Measurements from ENCODE around the gene CLTCL1.
"Not testable (repeated sequence)": the region's sequence is repeated elsewhere in the genome, so short reads cannot be mapped to it uniquely, and the experiment has no call there.

CLTCL1 gene

DNA sequence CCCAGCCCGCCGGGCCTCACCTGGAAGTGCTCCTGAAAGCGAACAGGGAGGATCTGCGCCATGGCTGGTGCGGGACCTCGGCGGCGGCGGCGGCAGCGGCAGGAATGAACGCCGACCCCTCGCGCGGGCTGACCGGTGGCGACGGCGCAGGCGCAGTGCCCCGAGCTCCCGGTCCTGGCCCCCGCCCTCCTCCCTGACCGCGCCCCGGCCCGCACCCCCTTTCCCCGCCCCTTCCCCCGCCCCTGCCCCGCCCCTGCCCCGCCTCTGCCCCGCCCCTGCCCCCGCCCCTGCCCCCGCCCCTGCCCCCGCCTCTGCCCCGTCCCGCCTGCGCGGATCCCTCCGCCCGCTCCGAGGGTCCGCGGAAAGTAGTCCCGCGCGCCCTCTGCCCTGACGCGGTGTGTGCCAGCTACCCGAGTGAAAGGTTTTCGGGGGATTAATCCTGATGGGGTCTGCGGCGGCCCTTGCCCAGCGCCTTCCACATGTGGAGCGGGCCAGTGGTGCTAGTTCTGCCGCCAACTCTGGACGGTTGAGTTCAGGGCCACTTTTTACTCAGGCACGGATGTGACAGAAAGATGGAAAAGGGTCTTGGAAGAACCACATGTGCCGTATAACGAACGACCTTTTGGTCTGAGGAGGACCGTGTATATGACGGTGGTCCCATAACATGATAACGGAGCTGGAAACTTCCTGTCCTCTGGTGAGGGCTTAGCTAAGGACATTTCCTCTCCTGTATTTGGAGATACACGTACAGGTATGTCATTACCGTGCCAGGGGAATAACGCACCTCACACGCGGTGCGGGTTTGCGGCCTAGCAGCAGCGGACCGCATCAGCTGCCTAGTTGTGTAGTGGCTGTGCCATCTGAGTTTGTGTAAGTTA, at the start of gene CLTCL1:
Gene CLTCL1, minus strand, starts transcription at position 140 of the 878 bp plus-strand sequence. Its CDS starts 78 bp downstream, at position 62.
- in situ Hi-C loops (cut with HindIII; ENCODE audit: low sequenced_read_pairs) = loop anchor here (10.0 kb wide), 1 partner anchor 103 kb away; no protein-coding TSS in a partner anchor

DNA sequence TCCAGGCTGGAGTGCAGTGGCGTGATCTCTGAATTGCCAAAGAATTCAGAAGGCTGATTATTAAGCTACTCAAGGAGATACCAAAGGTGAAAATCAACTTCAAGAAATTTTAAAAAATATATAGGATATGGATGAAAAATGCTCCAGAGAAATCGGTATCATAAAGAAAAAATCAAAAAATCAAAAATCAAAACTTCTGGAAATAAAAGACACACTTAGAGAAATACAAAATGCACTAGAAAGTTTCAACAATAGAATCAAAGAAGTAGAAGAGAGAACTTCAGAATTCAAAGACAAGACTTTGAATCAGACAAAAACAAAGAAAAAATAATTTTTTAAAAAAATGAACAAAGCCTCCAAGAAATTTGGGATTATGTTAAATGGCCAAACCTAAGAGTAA, 45.6 kb upstream of the CLTCL1 start:
- in situ Hi-C loops (cut with HindIII; ENCODE audit: low sequenced_read_pairs) = no loop called here

DNA sequence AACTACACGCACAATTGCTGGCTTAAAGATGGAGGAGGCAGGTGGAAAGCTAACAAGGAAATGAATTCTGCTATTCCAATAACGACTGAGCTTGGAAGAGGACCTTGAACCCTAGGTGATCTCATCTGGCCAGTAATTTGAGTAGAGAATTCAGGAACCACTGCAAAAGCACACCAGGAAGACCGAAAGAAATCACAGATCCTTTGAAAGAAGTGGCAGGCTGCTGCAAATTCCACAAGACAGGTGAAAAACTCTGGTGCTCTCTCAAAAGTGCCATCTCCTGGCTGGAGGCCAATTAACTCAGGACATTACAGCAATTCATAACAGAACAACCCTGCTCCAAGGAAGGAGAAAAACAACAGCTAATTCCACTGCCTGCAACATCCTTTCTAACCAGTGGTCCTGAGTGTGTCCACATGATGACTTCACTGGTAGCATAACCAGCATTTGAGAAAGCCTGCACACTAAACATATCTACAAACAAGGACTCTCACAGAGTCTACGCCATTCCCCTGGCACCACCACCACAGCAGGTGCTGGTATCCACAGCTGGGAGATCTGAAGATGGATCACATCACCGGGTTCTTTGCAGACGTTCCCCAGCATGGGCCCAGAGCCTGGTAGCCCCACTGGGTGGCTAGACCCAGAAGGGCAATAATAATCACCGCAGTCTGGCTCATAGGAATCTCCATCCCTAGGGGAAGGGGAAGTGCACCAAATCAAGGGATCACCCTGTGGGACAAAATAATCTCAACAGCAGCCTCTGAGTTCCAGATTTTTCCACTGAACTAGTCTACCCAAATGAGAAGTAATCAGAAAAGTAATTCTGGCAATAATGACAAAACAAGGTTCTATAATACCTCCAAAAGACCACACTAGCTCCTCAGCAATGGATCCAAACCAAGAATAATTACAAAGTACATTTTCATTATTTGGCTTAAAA, 44.9 kb upstream of the CLTCL1 start:
- in situ Hi-C loops (cut with HindIII; ENCODE audit: low sequenced_read_pairs) = no loop called here

DNA sequence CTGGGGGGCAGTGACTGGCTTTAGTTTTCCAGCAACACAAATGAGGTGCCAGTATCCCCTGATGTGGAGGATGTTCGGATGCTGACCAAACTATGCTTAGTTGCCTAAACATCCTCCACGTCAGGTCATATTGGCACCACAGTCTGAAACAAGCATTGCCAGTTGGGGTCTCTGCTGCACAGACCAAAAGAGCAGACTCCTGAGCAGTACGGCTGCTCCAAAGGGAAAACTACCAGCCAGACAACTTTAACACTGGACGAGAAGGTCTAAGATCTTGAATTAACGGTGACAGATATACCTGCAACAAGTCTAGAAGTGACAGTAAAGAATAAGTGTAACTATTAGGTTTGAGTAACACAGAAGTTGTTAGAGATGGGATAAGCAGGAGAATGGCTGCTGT, 40.5 kb upstream of the CLTCL1 start:
- in situ Hi-C loops (cut with HindIII; ENCODE audit: low sequenced_read_pairs) = no loop called here

DNA sequence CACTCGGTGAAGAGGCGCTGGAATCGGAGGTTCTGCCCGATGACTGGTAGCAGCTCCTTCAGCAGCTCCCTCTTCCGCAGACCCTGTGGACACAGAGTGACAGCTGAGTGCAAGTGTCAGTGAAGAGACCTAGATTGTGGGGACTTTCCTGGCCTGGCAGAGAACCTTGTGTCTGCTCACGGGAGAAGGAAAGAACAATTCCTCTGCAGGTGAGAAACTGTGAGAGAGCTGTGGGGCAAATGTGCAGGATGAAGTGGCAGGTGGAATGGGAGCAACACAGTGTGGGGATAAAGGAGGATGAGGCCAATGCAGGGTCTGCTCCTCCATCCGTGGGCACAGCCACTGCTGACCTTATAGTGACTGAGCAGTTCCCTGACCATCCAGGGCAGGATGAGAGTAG, 40.0 kb upstream of the CLTCL1 start:
- in situ Hi-C loops (cut with HindIII; ENCODE audit: low sequenced_read_pairs) = no loop called here

DNA sequence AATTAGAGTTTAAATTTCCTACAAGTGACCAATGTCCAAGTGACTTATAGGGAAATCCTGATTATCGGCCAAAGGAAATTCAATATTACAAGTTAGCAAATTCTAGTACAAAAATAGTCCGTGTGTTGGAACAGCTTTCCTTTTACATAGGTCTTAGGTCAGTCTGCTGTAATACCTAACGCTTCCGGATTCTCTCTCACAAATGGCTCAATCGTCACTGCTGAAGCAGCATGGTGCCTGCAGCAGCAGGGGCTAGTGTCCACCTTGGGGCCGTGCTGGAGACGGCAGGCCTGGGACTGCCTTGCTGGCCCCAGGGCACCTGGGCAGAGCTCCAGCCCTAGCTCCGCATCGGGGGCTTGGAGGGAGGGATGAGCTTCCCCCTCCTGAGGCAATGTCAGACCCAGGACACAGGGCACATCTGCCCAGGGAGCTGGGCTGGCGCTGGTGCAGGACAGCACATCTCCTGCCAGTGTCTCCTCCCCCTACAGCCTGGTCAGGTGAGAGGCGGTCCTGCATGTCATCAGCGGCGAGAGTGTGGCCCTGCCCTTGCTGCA, 39.4 kb upstream of the CLTCL1 start:
- in situ Hi-C loops (cut with HindIII; ENCODE audit: low sequenced_read_pairs) = no loop called here

DNA sequence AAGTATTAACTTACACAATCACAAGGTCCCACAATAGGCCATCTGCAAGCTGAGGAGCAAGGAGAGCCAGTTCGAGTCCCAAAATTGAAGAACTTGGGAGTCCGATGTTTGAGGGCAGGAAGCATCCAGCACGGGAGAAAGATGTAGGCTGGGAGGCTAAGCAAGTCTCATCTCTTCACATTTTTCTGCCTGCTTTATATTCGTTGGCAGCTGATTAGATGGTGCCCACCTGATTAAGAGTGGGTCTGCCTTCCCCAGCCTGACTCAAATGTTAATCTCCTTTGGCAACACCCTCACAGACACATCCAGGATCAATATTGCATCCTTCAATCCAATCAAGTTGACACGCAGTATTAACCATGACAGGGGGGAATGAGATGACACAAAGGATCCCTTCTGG, 38.7 kb upstream of the CLTCL1 start:
- in situ Hi-C loops (cut with HindIII; ENCODE audit: low sequenced_read_pairs) = not testable (repeated sequence)

DNA sequence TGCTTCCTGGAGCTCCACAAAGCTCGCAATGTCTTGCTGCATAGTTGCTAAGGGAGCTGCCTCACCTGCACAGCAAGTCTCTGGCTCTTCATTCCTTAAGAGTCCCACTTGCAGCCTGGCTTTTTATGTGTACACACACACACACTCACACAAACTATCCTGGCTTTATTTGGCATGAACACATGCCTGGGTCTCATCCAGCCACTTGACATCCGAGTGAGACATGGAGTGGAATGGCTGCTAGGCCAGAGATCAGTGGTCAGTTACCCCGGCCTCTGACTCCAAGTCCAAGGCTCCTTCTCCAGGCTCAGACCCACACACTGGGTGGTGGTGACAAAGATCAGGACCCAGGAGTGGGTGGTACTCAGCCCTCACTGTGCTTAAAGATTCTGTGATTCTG, 37.9 kb upstream of the CLTCL1 start:
- in situ Hi-C loops (cut with HindIII; ENCODE audit: low sequenced_read_pairs) = no loop called here

DNA sequence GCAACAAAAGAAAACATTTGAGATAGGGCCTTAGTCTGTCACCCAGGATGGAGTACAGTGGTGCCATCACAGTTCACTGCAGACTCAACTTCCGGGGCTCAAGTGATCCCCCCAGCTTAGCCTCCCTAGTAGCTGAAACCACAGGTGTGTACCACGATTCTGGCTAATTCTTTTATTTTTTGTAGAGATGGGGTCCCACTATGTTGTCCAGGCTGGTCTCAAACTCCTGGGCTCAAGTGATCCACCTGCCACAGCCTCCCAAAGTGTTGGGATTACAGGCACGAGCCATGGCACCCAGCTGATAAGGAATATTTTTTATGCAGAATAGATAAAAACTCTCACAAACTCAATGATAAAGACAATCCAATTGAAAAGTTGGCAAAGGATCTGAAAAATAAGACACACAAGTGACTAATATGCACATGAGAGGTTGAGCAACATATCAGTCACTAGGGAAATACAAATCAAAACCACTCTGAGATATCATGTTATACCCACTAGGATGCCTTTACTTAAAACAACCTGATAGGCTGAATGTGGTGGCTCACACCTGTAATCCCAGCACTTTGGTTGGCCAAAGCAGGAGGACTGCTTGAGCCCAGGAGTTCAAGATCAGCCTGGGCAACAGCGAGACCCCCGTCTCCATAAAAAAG, 33.9 kb upstream of the CLTCL1 start:
- in situ Hi-C loops (cut with HindIII; ENCODE audit: low sequenced_read_pairs) = no loop called here

DNA sequence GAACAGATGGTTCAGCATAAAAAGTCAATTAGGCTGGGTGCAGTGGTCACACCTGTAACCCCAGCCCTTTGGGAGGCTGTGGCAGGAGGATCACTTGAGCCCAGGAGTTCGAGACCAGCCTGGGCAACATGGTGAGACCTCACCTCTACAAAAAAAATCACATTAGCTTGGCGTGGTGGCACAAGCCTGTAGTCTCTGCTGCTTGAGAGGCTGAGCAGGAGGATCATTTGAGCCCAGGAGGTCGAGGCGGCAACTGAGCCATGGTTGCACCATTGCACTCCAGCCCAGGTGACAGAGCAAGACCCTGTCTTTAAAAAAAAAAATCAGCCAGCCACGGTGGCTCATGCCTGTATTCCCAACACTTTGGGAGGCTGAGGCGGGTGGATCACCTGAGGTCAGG, 31.9 kb upstream of the CLTCL1 start:
- in situ Hi-C loops (cut with HindIII; ENCODE audit: low sequenced_read_pairs) = not testable (repeated sequence)

DNA sequence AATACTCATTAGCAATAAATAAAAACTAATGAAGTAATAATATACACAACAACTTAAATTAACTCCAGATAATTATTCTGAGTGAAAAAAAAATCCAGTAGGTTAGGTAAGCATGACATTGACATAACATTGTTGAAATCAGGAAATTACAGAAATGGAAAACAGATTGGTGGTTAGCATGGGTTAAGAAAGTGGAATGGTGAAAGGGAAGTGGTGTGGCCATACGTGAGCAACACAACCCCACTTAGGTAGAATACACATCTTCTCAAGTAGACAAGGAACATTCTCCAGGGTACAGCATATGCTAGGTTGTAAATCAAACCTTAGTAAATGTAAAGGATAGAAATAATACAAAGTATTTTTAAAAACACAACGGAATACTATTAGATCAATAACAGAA, 30.2 kb upstream of the CLTCL1 start:
- in situ Hi-C loops (cut with HindIII; ENCODE audit: low sequenced_read_pairs) = no loop called here

DNA sequence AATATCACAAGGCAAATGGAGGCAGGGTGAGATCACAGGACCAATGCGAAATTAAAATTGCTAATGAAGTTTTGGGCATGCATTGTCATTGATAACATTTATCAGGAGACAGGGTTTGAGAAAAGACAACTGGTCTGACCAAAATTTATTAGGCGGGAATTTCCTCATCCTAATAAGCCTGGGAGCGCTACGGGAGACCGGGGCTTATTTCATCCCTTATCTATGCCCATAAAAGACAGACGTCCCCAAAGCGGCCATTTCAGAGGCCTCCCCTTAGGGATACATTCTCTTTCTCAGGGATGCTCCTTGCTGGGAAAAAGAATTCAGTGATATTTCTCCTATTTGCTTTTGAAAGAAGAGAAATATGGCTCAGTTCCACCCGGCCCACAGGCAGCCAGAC, 28.6 kb upstream of the CLTCL1 start:
- in situ Hi-C loops (cut with HindIII; ENCODE audit: low sequenced_read_pairs) = not testable (repeated sequence)

DNA sequence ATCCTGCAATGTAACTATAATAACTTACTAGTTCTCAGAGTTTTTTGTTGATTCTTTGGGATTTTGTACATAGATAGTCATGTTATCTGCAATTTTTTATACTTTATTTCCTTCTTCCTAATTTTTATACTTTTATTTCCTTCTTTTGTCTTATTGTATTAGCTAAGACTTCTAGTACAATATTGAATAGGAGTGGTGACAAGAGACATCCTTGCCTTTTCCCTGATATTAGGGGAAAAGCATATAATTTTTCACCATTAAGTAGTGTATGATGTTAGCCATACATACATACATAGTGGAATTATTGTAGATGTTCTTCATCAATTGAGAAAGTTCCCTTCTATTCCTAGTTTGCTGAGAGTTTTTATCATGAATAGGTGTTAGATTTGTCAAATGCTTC, 27.8 kb upstream of the CLTCL1 start:
- in situ Hi-C loops (cut with HindIII; ENCODE audit: low sequenced_read_pairs) = no loop called here

DNA sequence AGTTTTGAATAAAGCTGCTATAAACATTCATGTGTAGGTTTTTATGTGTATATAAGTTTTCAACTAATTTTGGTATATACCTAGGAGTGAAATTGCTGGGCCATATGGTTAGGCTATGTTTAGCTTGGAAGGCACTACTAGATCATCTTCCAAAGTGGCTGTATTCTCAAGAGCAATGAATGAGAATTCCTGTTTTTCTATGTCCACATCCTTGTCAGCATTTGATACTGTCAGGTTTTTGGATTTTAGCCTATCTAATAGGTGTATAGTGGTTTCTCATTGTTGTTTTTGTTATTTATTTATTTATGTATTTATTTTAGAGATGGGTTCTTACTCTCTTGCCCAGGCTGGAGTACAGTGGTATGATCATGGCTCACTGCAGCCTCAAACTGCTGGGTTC, 26.3 kb upstream of the CLTCL1 start:
- in situ Hi-C loops (cut with HindIII; ENCODE audit: low sequenced_read_pairs) = no loop called here

DNA sequence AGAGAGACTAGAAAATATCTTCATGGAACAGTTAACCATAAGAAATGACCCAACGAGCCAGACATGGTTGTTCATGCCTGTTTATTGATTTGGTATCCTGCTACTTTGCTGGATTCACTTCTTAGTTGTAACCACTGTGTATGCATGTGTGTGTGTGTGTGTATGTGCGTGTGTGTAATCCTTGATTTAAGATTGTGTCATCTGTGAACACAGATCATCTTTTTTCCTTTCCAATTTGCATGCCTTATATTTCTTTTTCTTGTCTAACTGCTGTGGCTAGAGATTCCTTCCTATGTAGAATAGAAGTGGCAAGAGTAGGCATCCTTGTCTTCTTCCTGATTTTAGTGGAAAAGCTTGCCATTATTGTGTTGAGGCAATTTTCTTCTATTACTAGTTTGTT, 16.4 kb upstream of the CLTCL1 start:
- in situ Hi-C loops (cut with HindIII; ENCODE audit: low sequenced_read_pairs) = no loop called here

DNA sequence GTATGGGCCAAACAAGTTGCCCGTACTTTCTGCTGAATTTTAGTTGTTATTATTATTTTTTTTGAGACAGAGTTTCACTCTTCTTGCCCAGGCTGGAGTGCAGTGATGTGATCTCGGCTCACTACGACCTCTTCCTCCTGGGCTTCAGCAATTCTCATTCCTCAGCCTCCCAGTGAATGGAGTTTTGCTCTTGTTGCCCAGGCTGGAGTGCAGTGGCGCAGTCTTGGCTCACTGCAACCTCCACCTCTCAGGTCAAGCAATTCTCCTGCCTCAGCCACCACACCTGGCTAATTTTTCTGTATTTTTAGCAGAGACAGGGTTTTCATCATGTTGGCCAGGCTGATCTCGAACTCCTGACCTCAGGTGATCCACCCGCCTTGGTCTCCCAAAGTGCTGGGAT, 15.0 kb upstream of the CLTCL1 start:
- in situ Hi-C loops (cut with HindIII; ENCODE audit: low sequenced_read_pairs) = not testable (repeated sequence)

DNA sequence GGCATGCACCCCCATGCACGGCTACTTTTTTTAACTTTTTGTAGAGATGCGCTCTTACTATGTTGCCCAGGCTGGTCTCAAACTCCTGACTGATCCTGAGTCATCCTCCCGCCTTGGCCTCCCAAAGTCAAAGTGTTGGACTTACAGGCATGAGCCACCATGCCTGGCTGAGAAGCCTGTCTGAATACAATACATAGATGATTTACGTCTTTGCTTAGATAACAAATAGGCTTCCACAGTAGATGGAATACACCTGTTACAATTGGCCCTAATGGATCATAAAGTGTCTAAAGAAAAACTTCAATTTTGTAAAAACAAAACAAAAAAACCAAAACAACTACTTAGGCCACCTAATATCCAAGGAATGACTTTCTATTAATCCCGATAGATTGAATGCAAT, 13.0 kb upstream of the CLTCL1 start:
- in situ Hi-C loops (cut with HindIII; ENCODE audit: low sequenced_read_pairs) = no loop called here

DNA sequence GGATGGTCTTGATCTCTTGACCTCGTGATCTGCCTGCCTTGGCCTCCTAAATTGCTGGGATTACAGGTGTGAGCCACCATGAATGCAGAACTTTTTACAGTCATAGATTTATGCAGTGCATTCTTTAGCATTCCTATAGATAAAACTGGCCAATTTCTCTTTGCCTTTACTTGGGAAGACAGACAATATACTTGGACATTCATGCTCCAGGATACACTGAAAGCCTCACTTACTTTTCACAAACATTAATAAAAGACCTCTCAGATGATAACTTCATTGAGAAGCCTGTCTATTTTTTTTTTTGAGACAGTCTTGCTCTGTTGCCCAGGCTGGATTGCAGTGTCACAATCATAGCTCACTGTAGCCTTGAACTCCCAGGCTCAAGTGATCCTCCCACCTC, 12.3 kb upstream of the CLTCL1 start:
- in situ Hi-C loops (cut with HindIII; ENCODE audit: low sequenced_read_pairs) = no loop called here

DNA sequence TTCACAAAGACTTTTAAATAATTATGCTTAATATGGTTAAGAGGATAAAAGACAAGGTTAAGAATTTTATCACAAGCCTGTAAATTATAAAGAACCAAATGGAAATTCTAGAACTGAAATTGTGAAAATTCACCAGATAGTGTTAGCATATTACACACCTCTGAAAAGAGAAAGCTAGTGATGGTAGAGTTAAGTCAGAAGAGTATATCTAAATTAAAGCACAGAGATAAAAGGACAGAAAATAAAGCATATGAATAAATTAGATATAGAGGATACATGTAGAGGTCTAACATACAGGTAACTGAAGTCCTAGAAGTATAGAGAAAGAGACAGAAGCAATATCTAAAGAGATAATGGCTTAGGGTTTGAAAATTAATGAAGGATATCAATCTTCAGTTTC, 4.2 kb upstream of the CLTCL1 start:
- in situ Hi-C loops (cut with HindIII; ENCODE audit: low sequenced_read_pairs) = loop anchor here (10.0 kb wide), 1 partner anchor 99 kb away; no protein-coding TSS in a partner anchor

DNA sequence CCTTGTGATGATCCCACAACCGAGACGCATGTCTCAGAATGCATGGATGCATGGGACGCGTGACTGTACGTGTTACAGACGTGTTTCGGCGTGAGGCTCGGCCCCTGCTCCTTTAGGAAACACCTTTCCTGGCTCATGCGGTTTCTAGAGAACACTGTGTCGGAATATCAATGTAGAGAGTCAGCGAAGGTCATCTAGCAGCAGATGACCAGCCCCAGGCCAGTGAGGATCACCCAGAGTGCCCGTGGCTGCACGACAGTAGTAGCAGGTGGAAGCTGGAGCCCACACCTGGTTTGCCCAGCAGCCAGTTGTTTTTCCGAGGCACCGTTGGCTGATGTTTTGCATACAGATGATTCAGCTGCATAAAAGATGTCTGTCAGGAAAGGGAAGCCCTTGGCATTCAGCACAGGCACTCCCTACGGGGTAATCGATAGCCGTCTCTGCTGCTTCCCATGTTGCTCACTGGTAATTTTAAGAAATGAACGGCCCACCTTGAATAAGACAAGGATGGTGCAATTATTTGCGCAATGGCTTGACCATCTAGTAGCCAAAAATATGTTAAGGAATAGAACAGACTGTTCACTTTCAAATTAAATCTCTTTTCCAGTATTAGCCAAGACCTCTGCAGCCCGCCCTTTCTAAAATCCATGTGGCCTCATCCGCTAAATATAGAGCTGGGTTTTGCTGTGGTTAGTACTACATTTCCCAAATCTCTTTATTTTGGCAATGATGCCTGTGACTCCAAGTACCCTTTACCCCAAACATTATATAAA, 1.1 kb upstream of the CLTCL1 start:
- in situ Hi-C loops (cut with HindIII; ENCODE audit: low sequenced_read_pairs) = loop anchor here (10.0 kb wide), 1 partner anchor 102 kb away; no protein-coding TSS in a partner anchor
